ENCODE measurements around the gene RAET1L.
"Not testable (repeated sequence)": the region's sequence is repeated elsewhere in the genome, so short reads cannot be mapped to it uniquely, and the experiment has no call there.

Gene RAET1L

GRCh38 chr6:150014623-150015280 is 10.6 kb downstream of the RAET1L start:
- H4K20me1 ChIP-seq (ENCODE audit: insufficient read depth, low read length); H3K9me3 ChIP-seq (ENCODE audit: insufficient read depth, low read length, severe bottlenecking); H3K4me2 ChIP-seq (ENCODE audit: insufficient read depth, low read length); H3K4me3 ChIP-seq (ENCODE audit: low read depth in 1 of 2, low read length in 2 of 2); H3K27ac ChIP-seq (ENCODE audit: low read length); H3K9ac ChIP-seq (ENCODE audit: low read depth, low read length); H3K4me1 ChIP-seq (ENCODE audit: insufficient read depth, low read length); H3K36me3 ChIP-seq (ENCODE audit: insufficient read depth, low read length); H3K79me2 ChIP-seq (ENCODE audit: insufficient read depth, low read length); ATAC-seq (ENCODE audit: insufficient read depth, low read depth); H2AFZ ChIP-seq (ENCODE audit: low read depth, low read length); DNase-seq: not testable (repeated sequence)
- H3K27me3 ChIP-seq (ENCODE audit: insufficient read depth, low read length, poor library complexity): peaks cover 25% of the 10 kb centered on the region

- H3K27me3 ChIP-seq (ENCODE audit: insufficient read depth, low read length, poor library complexity): peaks cover 26% of the 10 kb centered on the region
- not testable (repeated sequence) for H3K9ac ChIP-seq (ENCODE audit: low read depth, low read length)
Observed at GRCh38 chr6:150013785-150014622, 11.3 kb downstream of the RAET1L start.

GRCh38 chr6:150012846-150013784 is 12.2 kb downstream of the RAET1L start:
- not testable (repeated sequence) for DNase-seq; ATAC-seq (ENCODE audit: insufficient read depth, low read depth); H3K9me3 ChIP-seq (ENCODE audit: insufficient read depth, low read length, severe bottlenecking); H4K20me1 ChIP-seq (ENCODE audit: insufficient read depth, low read length); H3K4me2 ChIP-seq (ENCODE audit: insufficient read depth, low read length); H3K36me3 ChIP-seq (ENCODE audit: insufficient read depth, low read length); H3K27ac ChIP-seq (ENCODE audit: low read length); H3K9ac ChIP-seq (ENCODE audit: low read depth, low read length); H3K79me2 ChIP-seq (ENCODE audit: insufficient read depth, low read length); H3K4me3 ChIP-seq (ENCODE audit: low read depth in 1 of 2, low read length in 2 of 2); H2AFZ ChIP-seq (ENCODE audit: low read depth, low read length); H3K4me1 ChIP-seq (ENCODE audit: insufficient read depth, low read length)
- H3K27me3 ChIP-seq (ENCODE audit: insufficient read depth, low read length, poor library complexity): peaks cover 26% of the 10 kb centered on the region

More at GRCh38 chr6:150013785-150014622, 11.3 kb downstream of the RAET1L start:
- H3K9me3 ChIP-seq (ENCODE audit: insufficient read depth, low read length, severe bottlenecking); H3K4me2 ChIP-seq (ENCODE audit: insufficient read depth, low read length); H3K4me3 ChIP-seq (ENCODE audit: low read depth in 1 of 2, low read length in 2 of 2); H3K36me3 ChIP-seq (ENCODE audit: insufficient read depth, low read length); H3K79me2 ChIP-seq (ENCODE audit: insufficient read depth, low read length); H3K4me1 ChIP-seq (ENCODE audit: insufficient read depth, low read length); DNase-seq; ATAC-seq (ENCODE audit: insufficient read depth, low read depth); H2AFZ ChIP-seq (ENCODE audit: low read depth, low read length); H4K20me1 ChIP-seq (ENCODE audit: insufficient read depth, low read length); H3K27ac ChIP-seq (ENCODE audit: low read length): not testable (repeated sequence)

- peaks cover 3% of the 10 kb centered on the region for H4K20me1 ChIP-seq (ENCODE audit: insufficient read depth, low read length)
- peaks cover 5% of the 10 kb centered on the region for H3K79me2 ChIP-seq (ENCODE audit: insufficient read depth, low read length)
- ATAC-seq (ENCODE audit: insufficient read depth, low read depth) (no peak), DNase-seq (no peak)
- peaks cover 20% of the 10 kb centered on the region for H3K27me3 ChIP-seq (ENCODE audit: insufficient read depth, low read length, poor library complexity)
- no peak overlapping the region for H3K4me2 ChIP-seq (ENCODE audit: insufficient read depth, low read length)
- H3K27ac ChIP-seq (ENCODE audit: low read length): no peak overlapping the region
- no peak overlapping the region for H2AFZ ChIP-seq (ENCODE audit: low read depth, low read length)
- H3K4me3 ChIP-seq (ENCODE audit: low read depth in 1 of 2, low read length in 2 of 2): no peak overlapping the region
- TF ChIP-seq CTCF (IDR thresholded peaks at IDR 0.05; ENCODE audit: borderline replicate concordance, extremely low read depth, low read length, poor library complexity, severe bottlenecking) (no peak), EZH2 (IDR thresholded peaks at IDR 0.05; ENCODE audit: borderline replicate concordance, low read depth, low read length, severe bottlenecking) (no peak)
- no peaks in the 10 kb centered on the region for H3K36me3 ChIP-seq (ENCODE audit: insufficient read depth, low read length)
- H3K4me1 ChIP-seq (ENCODE audit: insufficient read depth, low read length): peaks cover 20% of the 10 kb centered on the region
- no peaks in the 10 kb centered on the region for H3K9me3 ChIP-seq (ENCODE audit: insufficient read depth, low read length, severe bottlenecking)
- H3K9ac ChIP-seq (ENCODE audit: low read depth, low read length): no peak overlapping the region
Observed at GRCh38 chr6:150008588-150008987, 16.7 kb downstream of the RAET1L start.
